GM08714 (cell line): ENCODE measurements around the gene MRPL10.

ENCODE experiments used
- H3K4me3 ChIP-seq: fragments of 200-500 bp; sonication (Bioruptor generic); 2 replicates; pipeline ENCODE4 v1.5.1; 2014; ENCODE audit warnings: mild to moderate bottlenecking, low read length, inconsistent platforms
- ZNF274 ChIP-seq: IDR thresholded peaks from 2 replicates; pipeline ENCODE4 v1.6.1; 2012; ENCODE audit warnings: mild to moderate bottlenecking, low read depth, low read length

Gene MRPL10

GRCh38 chr17:47869114-47869513, 37.8 kb upstream of the MRPL10 start:
- TF ChIP-seq ZNF274: no peak
- no peak overlapping the region for H3K4me3 ChIP-seq

- no peak overlapping the region for H3K4me3 ChIP-seq
- TF ChIP-seq ZNF274: no peak
Observed at GRCh38 chr17:47867813-47868533, 36.6 kb upstream of the MRPL10 start.

GRCh38 chr17:47866941-47867340, 35.6 kb upstream of the MRPL10 start:
- H3K4me3 ChIP-seq: no peak overlapping the region
- TF ChIP-seq ZNF274: no peak

DNA sequence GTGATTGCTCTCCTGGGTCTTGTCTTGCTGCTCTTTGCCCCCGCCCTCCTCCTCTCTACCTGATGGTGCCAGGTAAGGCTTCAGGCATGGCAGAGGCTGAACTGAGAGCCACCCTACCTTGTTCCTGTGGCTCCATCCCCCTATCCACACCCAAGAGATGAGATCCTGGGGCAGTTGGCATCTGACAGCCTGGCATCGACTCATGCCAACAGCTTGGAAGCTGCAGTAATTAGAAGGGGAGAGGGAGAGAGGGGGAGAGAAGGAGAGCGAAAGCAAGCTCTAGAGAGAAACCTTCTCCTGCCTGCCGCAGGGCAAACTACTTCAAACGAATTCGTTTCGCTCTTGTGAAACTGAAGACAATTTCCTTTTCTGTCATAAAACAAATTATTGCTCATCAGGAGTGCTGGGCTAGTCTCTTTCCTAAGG, 33.5 kb upstream of the MRPL10 start:
- H3K4me3 ChIP-seq: no peak overlapping the region
- TF ChIP-seq ZNF274: no peak

- H3K4me3 ChIP-seq: no peak overlapping the region
- no peak for TF ChIP-seq ZNF274
Observed at GRCh38 chr17:47862621-47863440, 31.5 kb upstream of the MRPL10 start.

DNA sequence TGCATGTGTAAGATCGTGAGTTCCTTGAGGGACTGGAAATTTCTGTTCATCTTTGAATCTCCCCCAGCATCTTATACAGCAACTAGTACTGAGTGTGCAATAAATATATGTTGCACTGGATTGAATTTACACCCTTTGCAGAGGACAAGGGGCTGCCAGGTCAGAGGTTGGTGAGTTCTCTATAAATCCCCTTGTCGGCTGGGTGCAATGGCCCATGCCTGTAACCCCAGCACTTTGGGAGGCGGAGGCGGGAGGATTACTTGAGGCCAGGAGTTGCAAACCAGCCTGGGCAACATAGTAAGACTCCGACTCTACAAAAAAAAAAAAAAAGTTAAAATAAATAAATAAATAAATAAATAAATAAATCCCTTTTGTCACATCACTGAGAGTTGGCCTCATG, 29.0 kb upstream of the MRPL10 start:
- no peak for TF ChIP-seq ZNF274
- H3K4me3 ChIP-seq: no peak overlapping the region

DNA sequence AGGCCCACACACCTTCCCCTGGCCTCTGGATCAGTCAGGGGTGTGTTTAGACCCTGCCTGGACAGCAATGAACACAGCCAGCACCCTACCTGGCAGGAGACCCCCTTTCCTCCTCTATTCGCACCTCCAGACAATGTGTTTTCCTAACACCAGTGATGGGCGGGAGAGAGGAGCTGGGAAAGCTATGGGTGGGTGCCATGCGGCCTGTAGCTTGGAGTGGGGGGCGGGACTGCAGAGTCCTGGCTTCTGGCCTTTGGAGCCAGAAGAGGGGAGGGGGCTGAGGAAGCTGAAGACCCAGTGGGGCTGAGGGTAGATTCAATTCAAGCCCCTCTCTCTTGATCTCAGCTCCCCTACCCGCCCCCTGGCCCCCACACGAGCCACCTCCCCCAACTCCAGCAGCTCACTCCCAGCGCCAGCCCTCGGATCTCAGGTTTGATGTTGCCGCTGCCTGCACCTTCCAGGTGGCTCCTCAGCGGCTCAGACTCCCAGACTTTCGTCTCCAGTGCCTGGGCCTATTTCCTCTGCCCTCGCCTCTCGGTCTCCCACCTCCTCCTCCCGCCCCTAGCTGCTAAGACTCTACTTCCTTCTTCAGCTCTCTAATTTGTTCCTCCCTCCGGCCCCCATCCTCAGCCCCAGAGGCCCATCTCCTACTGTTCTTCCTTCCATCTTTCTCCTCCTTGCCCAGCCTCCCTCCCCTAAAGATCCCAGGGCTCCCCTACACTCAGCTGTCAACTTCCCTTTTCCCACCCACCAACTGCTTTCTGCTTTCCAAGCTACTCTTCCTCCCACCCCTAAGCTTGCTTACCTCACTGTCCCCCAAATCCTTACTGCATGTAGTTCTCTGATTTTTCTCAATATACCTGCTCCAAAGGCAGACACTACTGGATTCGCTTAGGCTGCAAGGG, 26.5 kb upstream of the MRPL10 start:
- no peak overlapping the region for H3K4me3 ChIP-seq
- TF ChIP-seq ZNF274: no peak

DNA sequence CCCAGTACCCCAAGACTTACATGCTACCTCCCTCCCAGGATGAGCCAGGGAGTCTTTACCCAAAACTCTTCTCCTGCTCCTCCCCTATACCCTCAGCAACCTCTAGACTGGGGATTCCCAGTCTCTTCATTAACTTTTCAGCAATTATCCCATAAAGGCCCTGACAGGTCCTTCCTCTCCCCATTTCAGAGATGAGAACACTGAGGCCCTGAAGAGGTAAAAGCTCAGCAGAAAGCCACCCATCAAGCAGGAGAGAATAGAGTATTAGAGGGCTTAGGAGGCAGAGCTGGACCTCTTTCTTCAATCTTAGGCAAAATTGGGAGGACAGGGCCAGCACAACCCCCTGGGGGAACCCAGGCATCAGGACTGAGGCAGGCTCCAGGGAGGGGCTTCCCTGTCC, 25.5 kb upstream of the MRPL10 start:
- H3K4me3 ChIP-seq: no peak overlapping the region
- no peak for TF ChIP-seq ZNF274

DNA sequence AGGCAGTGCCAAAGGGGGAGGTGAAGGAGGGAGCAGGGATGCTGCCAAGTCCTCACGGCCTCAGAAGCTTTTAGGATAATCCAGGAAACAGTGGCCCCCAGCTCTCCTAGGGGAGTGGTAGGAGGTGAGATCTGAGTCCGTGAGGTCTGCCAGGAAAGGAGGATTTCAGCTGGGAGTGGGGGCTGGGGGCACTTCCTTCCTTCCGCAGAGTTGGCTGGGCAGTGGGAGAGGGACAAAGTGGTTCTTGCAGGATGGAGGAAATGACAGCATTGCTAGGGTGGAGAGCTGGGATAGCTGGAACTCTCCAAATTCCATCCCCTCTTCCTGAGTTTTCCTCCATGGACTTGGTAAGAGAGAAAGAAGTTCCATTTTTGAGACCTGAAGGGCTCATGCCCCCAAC, 24.4 kb upstream of the MRPL10 start:
- TF ChIP-seq ZNF274: no peak
- H3K4me3 ChIP-seq: no peak overlapping the region

- TF ChIP-seq ZNF274: no peak
- no peak overlapping the region for H3K4me3 ChIP-seq
Observed at GRCh38 chr17:47853616-47854015, 22.3 kb upstream of the MRPL10 start.

- TF ChIP-seq ZNF274: no peak
- no peak overlapping the region for H3K4me3 ChIP-seq
Observed at GRCh38 chr17:47852113-47852949, 21.0 kb upstream of the MRPL10 start.

DNA sequence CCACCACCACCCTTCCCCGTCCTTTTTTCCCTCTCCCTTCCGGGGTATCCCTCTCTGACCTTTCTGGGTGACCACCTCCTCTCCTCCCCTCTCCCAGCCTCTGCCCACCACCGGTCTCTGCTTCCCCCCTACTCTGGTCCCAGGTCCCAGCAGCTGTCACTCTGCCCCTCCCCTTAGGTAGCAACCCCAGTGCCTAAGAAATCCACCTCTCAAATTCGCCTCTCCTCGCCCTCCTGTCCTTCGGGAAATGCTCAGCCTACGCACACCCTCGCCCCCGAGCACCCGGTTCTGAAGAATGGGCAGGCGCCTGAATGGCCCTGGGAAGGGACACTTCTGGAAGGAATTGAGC, 20.4 kb upstream of the MRPL10 start:
- no peak overlapping the region for H3K4me3 ChIP-seq
- TF ChIP-seq ZNF274: no peak

- TF ChIP-seq ZNF274: no peak
- H3K4me3 ChIP-seq: no peak within 1 kb of the TSS
Observed at GRCh38 chr17:47850692-47851573, 19.6 kb upstream of the MRPL10 start, which contains the start of gene SP6. Gene SP6 (minus strand): TSS chr17:47851163. CDS start chr17:47848429, 2,734 bp downstream.
